SK-N-SH (cell line): ENCODE data around the gene TSHR.

Source experiments
- EP300 ChIP-seq, 2 experiments: IDR thresholded peaks; 2 replicates each; pipeline versions ENCODE4 v1.4.0 to v1.6.1; 2012; ENCODE audit warnings: borderline replicate concordance in 1 of 2, low read depth in 1 of 2, low read length in 1 of 2
- JUND ChIP-seq: IDR thresholded peaks from 2 replicates; pipeline ENCODE4 v1.4.0; 2012
- TF ChIP-seq, protein P1 (sequence below): IDR thresholded peaks from 2 replicates; pipeline ENCODE4 v1.6.1; 2012; ENCODE audit warnings: mild to moderate bottlenecking, low read depth, low read length, moderate library complexity

DNA sequence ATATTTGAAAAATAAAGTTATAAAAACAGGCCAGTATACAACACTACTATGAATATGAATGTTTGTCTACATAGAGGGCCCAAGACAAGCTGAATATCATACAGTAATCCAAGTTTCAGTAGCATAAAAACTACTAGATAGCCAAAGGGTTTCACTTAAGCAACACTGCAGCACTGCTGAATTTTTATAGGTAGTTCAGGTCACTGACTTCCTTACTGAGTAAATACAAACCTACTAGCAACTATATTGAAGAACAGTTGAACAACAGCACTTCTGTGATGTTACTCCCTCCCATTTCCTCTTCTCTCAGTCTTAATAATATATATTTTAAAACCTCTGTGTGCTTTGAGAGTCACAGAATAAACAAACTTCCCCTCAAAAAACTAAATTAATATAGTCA is 222.6 kb downstream of the TSHR start:
- TF ChIP-seq, protein P1, sequence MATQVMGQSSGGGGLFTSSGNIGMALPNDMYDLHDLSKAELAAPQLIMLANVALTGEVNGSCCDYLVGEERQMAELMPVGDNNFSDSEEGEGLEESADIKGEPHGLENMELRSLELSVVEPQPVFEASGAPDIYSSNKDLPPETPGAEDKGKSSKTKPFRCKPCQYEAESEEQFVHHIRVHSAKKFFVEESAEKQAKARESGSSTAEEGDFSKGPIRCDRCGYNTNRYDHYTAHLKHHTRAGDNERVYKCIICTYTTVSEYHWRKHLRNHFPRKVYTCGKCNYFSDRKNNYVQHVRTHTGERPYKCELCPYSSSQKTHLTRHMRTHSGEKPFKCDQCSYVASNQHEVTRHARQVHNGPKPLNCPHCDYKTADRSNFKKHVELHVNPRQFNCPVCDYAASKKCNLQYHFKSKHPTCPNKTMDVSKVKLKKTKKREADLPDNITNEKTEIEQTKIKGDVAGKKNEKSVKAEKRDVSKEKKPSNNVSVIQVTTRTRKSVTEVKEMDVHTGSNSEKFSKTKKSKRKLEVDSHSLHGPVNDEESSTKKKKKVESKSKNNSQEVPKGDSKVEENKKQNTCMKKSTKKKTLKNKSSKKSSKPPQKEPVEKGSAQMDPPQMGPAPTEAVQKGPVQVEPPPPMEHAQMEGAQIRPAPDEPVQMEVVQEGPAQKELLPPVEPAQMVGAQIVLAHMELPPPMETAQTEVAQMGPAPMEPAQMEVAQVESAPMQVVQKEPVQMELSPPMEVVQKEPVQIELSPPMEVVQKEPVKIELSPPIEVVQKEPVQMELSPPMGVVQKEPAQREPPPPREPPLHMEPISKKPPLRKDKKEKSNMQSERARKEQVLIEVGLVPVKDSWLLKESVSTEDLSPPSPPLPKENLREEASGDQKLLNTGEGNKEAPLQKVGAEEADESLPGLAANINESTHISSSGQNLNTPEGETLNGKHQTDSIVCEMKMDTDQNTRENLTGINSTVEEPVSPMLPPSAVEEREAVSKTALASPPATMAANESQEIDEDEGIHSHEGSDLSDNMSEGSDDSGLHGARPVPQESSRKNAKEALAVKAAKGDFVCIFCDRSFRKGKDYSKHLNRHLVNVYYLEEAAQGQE: no peak
- TF ChIP-seq EP300 (IDR thresholded peaks at IDR 0.05; ENCODE audit: borderline replicate concordance in 1 of 2, low read depth in 1 of 2, low read length in 1 of 2) (no peak), JUND (no peak)
